ENCODE measurements around the gene SHB.

The SHB gene

DNA sequence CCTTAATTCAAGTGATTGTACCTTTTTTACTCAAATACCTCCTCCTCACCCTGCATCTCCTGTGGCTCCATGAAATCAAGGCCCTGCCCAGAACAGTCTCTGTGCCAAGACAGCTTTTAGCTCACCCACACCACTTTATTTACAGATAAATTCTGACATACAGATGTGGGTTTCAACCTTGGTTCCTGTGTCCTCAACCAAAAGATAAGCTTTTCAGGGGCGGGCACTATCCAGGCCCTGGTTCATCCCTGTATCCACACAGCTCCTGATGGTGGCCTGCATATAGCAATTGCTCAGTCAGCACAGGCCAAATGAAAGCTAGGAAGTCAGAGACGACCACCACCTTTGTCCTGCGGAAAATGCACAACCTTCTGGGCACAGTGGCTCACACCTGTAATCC is 8.3 kb downstream of the SHB start:
- H3K4me2 ChIP-seq (ENCODE audit: low read length): no peak overlapping the region
- H3K27me3 ChIP-seq (ENCODE audit: control insufficient read depth, insufficient read depth, low read length): no peaks in the 10 kb centered on the region
- H3K4me3 ChIP-seq (ENCODE audit: low read length): no peak overlapping the region
- H3K9me3 ChIP-seq (replicated peaks; ENCODE audit: low read length): no peaks in the 10 kb centered on the region
- H3K9ac ChIP-seq (ENCODE audit: low read depth, low read length): no peak overlapping the region
- peaks cover 10% of the 10 kb centered on the region for H3K36me3 ChIP-seq (ENCODE audit: insufficient read depth, low read length)
- H3K4me1 ChIP-seq (ENCODE audit: control insufficient read depth, insufficient read depth, low read length): peaks cover 60% of the 10 kb centered on the region

DNA sequence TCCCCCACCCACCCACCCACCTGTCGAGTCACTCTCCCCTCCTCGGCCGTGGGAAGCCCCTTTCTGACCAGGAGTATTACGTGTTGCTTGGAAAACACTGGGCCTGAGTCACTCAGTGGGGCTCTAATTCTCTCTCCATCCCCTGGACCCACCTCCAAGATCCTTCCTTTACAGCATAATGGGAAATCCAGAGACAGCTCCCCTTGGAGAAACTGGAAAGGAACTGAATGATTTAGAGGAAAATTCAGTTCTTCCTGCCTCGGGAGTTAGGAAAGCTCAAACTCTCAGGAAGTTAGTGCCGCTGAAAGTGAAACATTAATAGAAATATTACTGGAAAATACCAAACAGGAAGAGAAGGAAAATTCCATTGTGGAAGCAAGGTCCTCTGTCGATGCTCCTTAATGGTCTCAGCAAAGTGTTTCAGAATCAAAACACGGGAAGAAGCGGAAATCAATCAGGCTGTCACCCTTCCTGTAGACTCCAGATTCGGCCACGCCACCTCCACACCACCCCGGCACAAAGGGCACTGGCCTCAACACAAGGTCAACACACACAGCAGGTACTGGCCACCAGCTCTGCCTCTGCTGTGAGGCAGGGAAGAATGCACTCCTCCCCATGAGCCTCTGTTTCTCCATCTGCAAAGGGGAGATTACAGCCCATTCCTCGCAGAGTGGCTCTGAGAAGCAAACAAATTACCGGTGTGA is 9.6 kb downstream of the SHB start:
- Histone ChIP-seq H3K9ac (ENCODE audit: low read depth, low read length) (no peak overlapping the region), H3K4me3 (ENCODE audit: low read length) (no peak overlapping the region), H3K27me3 (ENCODE audit: control insufficient read depth, insufficient read depth, low read length) (no peaks in the 10 kb centered on the region), H3K36me3 (ENCODE audit: insufficient read depth, low read length) (peaks cover 9% of the 10 kb centered on the region), H3K4me1 (ENCODE audit: control insufficient read depth, insufficient read depth, low read length) (peaks cover 49% of the 10 kb centered on the region), H3K9me3 (replicated peaks; ENCODE audit: low read length) (no peaks in the 10 kb centered on the region), H3K4me2 (ENCODE audit: low read length) (no peak overlapping the region)

DNA sequence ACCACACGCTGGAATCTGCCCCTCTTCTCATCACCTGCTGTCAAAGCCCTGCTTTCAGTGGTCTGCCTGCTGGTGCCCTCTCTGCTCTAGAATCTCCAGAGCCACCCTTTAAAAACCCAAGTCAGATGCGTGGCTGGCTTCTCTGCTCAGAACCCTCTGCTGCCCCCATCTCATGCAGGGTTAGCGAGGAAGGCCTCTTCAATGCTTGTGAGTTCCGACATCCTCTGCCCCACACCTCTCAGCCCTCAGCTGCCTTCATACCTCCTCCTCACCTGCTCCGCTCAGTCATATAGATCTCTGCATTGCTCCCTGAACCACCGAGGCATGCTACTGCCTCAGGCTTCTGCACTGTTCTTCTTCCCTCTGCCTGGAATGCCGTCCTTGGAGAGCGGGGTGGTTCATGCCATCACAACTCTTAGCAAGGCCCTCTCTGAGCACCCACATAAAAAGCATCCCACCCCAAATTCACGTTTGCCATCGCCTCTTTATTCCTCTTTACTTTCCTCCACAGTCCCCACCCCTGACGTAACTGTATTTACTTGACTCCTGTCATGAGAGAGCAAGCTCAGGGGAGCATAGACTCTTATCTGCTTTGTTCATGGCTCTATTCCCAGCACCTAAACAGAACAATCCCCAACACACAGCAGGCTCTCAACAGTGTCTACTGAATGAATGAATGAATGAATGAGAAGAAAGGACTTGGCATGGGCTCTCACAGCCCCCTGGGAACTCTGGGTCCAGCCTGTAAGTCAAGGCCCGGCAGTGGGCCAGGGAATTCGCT is 10.4 kb downstream of the SHB start:
- no peak overlapping the region for H3K4me2 ChIP-seq (ENCODE audit: low read length)
- no peak overlapping the region for H3K4me3 ChIP-seq (ENCODE audit: low read length)
- H3K27me3 ChIP-seq (ENCODE audit: control insufficient read depth, insufficient read depth, low read length): no peaks in the 10 kb centered on the region
- no peak overlapping the region for H3K9ac ChIP-seq (ENCODE audit: low read depth, low read length)
- peaks cover 43% of the 10 kb centered on the region for H3K4me1 ChIP-seq (ENCODE audit: control insufficient read depth, insufficient read depth, low read length)
- peaks cover 9% of the 10 kb centered on the region for H3K36me3 ChIP-seq (ENCODE audit: insufficient read depth, low read length)
- H3K9me3 ChIP-seq (replicated peaks; ENCODE audit: low read length): no peaks in the 10 kb centered on the region

DNA sequence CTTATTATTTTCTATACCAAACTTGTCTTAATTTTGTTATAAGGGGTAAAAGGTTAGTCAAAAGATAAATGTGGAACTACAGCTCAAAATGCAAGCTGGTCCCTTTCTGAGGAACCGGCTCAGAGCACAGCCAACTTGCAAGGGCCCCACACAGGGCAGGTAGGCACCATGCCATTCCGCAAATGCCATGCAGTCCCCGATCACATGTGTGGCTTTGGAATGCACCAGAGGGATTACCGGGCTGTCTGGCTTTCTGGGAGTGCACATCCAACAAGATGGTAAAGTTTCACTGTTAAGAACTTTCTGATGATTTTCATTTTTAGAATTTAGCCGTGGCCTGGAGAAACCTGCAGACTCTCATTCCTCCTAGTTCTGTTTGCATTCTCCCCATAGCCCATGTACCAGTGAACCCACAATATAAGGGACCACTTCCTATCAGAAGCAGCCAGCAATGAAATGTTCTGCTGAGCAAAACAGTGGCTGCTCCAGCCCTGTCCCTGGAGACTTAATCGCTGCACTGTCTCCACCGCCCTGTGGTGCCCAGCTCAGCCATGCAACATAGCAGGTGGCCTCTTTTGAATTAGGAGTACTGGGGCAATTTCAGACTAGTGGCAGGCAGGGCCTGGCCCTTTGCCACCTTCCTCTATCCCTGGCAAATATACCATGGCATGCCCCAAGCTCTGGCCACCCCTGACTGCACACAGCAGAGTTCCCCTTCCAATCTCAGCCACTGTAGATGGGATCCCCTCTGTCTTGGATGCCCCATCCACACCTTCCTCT is 11.4 kb downstream of the SHB start:
- peaks cover 9% of the 10 kb centered on the region for H3K36me3 ChIP-seq (ENCODE audit: insufficient read depth, low read length)
- H3K9ac ChIP-seq (ENCODE audit: low read depth, low read length): no peak overlapping the region
- no peak overlapping the region for H3K4me3 ChIP-seq (ENCODE audit: low read length)
- H3K4me2 ChIP-seq (ENCODE audit: low read length): peak overlapping the region; percentile 21
- no peaks in the 10 kb centered on the region for H3K9me3 ChIP-seq (replicated peaks; ENCODE audit: low read length)
- no peaks in the 10 kb centered on the region for H3K27me3 ChIP-seq (ENCODE audit: control insufficient read depth, insufficient read depth, low read length)
- peaks cover 33% of the 10 kb centered on the region for H3K4me1 ChIP-seq (ENCODE audit: control insufficient read depth, insufficient read depth, low read length)

DNA sequence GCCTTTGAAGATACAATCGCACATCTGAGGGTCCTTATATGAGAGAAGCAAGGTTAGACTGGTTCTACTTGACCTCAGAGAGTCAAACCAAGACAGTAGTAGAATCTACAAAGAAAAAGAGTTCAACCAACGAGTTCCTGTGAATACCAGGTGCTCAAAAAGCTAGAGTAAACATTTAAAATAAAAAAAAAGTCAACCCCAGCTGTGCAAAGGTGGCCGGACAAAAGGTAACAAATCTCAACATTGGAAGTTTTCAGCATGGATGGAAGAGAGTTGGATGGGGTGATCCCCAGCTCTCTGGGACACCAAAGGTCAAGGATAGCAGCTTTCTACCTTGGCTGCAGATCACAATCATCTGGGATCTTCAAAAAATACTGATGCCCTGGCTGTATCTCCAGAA is 14.4 kb downstream of the SHB start:
- H3K9me3 ChIP-seq (replicated peaks; ENCODE audit: low read length): no peaks in the 10 kb centered on the region
- H3K4me3 ChIP-seq (ENCODE audit: low read length): no peak overlapping the region
- H3K9ac ChIP-seq (ENCODE audit: low read depth, low read length): no peak overlapping the region
- H3K4me1 ChIP-seq (ENCODE audit: control insufficient read depth, insufficient read depth, low read length): peaks cover 22% of the 10 kb centered on the region
- H3K36me3 ChIP-seq (ENCODE audit: insufficient read depth, low read length): peaks cover 4% of the 10 kb centered on the region
- no peaks in the 10 kb centered on the region for H3K27me3 ChIP-seq (ENCODE audit: control insufficient read depth, insufficient read depth, low read length)
- H3K4me2 ChIP-seq (ENCODE audit: low read length): no peak overlapping the region

DNA sequence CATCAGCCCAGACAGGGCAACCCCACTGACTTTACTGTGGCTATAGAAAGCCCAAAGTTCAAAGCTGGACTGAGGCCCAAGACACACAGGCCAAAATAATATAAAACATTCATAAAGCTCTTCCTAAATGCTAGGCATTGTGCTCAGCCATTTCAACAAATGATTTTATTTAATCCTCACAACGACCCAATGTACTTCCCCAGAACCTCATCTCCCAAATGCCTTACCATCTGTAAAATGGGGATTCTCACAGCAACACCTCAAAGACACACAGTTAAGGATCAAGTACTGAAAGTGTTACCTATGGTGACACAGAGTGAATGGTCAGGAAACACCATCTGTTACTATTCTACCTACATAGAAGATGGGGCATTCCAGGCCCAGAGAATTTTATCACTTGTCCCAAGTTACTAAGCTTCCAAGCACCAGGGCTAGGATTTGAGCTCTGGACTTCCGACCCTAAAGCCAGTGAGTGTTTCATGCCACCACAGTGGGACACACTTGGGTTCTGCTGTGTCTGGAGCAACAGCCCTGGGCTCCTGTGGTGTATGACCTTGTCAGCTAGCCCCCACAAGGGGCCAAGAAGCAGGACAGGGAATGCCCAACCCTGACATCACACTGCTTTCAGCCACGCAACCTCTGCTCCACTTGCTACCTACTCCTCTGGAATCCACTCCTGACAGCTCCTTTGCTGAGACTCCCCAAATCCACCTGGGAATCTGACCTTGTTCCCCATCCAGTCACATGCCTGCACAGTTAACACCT is 15.1 kb downstream of the SHB start:
- no peak overlapping the region for H3K9ac ChIP-seq (ENCODE audit: low read depth, low read length)
- H3K36me3 ChIP-seq (ENCODE audit: insufficient read depth, low read length): no peaks in the 10 kb centered on the region
- H3K9me3 ChIP-seq (replicated peaks; ENCODE audit: low read length): no peaks in the 10 kb centered on the region
- no peaks in the 10 kb centered on the region for H3K27me3 ChIP-seq (ENCODE audit: control insufficient read depth, insufficient read depth, low read length)
- no peak overlapping the region for H3K4me2 ChIP-seq (ENCODE audit: low read length)
- H3K4me1 ChIP-seq (ENCODE audit: control insufficient read depth, insufficient read depth, low read length): peaks cover 21% of the 10 kb centered on the region
- H3K4me3 ChIP-seq (ENCODE audit: low read length): no peak overlapping the region

DNA sequence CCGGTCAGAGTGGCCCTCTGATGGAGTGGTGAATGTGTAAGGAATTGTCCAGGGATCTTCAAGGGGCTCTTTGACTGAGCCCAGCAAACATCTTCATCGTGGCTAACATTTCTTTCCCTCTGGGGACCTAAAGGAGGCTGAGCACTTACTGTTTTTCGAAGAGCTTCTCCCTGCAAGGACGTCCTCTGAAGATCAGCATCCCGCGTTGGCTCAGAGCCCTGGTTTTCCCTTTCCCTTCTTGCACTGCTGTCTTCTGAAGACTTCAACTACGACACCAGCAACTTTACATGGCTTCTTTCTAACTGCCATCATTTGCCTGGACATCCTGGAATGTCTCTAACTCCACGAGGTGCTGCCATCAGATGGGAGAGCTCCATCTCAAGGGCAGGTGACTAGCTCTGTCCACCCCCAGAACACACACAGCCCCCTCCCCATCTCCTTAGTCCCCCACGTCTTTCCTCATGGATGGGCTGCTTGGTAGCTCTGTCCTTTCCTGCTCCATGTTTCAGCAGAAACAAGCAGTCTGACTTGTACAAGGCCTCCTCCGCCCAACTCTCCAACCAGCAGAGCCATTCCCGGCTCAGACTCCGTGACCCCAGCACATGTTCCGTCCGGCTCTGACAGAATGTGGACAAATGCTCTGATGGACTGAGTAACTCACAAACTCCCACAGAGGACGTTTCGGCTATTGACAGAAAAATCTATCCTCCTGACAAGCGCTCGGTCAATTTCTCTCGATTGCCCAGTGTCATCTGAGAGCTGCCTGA is 17.1 kb downstream of the SHB start:
- peaks cover 21% of the 10 kb centered on the region for H3K4me1 ChIP-seq (ENCODE audit: control insufficient read depth, insufficient read depth, low read length)
- H3K27me3 ChIP-seq (ENCODE audit: control insufficient read depth, insufficient read depth, low read length): no peaks in the 10 kb centered on the region
- no peak overlapping the region for H3K4me2 ChIP-seq (ENCODE audit: low read length)
- no peaks in the 10 kb centered on the region for H3K9me3 ChIP-seq (replicated peaks; ENCODE audit: low read length)
- H3K36me3 ChIP-seq (ENCODE audit: insufficient read depth, low read length): no peaks in the 10 kb centered on the region
- no peak overlapping the region for H3K4me3 ChIP-seq (ENCODE audit: low read length)
- no peak overlapping the region for H3K9ac ChIP-seq (ENCODE audit: low read depth, low read length)

DNA sequence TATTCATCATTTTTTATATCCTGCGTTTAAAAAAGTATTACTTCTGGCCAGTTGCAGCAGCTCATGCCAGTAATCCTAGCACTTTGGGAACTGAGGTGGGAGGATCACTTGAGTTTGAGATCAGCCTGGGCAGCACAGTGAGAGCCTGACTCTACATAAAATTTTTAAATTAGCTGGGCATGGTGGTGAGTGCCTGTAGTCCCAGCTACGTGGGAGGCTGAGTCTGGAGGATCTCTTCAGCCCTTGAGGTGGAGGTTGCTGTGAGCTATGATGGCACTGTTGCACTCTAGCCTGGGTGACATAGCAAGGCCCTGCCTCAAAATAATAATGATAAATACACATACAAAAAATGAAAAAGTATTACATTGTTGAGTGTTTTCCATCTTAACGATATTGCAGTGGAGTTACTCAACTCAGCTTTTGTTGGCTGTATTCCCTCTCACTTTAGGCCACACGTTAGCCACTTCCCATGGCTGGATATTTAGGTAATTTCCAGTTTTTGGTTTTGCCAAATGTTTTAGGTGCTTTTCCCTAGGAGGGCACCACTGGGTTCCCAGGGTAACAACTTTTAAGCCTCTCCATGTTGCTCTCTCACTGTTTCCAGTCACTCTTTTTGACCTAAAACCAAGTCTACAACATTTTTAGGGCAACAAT is 20.6 kb downstream of the SHB start:
- H3K9ac ChIP-seq (ENCODE audit: low read depth, low read length): peak overlapping the region; percentile 41
- H3K27me3 ChIP-seq (ENCODE audit: control insufficient read depth, insufficient read depth, low read length): no peaks in the 10 kb centered on the region
- H3K4me1 ChIP-seq (ENCODE audit: control insufficient read depth, insufficient read depth, low read length): peaks cover 31% of the 10 kb centered on the region
- H3K36me3 ChIP-seq (ENCODE audit: insufficient read depth, low read length): no peaks in the 10 kb centered on the region
- peak overlapping the region; percentile 76 for H3K4me2 ChIP-seq (ENCODE audit: low read length)
- H3K9me3 ChIP-seq (replicated peaks; ENCODE audit: low read length): no peaks in the 10 kb centered on the region
- peak overlapping the region; percentile 25 for H3K4me3 ChIP-seq (ENCODE audit: low read length)

DNA sequence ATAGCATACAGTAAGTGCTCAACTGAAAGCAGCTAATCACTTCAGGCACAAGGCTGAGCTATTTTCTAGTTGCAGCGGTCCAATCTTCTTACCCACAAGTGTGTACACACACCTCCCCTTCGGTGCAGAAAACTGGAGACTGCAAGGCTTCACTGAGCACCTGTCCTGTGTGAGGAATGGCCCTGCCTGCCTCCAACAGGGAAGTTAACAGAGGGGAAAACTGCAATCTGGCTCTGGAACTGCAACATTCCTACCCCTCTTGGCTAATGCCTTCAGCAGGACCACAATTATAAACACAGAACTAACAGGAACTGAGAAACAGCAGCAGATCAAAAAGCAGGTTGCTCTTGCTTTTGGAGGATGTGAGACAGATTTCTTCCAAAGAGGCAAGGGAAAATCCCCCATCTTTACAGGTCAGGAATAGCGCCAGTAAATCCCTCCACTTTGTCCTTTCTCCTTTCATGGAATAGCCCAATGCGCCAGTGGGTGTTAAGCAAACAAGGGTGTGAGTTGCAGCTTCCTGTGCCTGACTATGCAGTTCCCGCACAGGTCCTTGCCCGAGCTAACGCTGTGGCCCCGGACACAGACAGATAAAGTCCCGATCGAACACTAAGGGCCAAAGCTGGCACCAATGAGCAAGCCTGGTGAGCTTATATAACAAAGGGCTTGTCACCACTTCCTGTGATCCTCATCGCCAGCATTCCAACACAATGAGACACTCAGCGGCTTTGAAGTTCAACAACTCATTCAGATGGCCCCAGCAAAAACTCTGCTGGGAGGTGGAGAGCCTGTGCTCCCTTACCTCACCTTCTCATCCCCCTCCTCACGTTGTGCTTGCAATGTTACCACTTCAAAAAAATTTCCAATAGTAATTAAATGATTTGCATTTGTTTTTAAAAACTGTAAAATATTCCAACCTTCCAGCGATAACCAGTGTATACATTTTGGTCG is 21.5 kb downstream of the SHB start:
- peak overlapping the region; percentile 76 for H3K4me2 ChIP-seq (ENCODE audit: low read length)
- no peaks in the 10 kb centered on the region for H3K27me3 ChIP-seq (ENCODE audit: control insufficient read depth, insufficient read depth, low read length)
- peaks cover 31% of the 10 kb centered on the region for H3K4me1 ChIP-seq (ENCODE audit: control insufficient read depth, insufficient read depth, low read length)
- H3K36me3 ChIP-seq (ENCODE audit: insufficient read depth, low read length): no peaks in the 10 kb centered on the region
- peak overlapping the region; percentile 59 for H3K4me3 ChIP-seq (ENCODE audit: low read length)
- peak overlapping the region; percentile 69 for H3K9ac ChIP-seq (ENCODE audit: low read depth, low read length)
- H3K9me3 ChIP-seq (replicated peaks; ENCODE audit: low read length): no peaks in the 10 kb centered on the region

Data from skeletal muscle satellite cell (primary cell).